NCI-H128 (cell line): ENCODE data around the gene TAF7.
"Not testable (repeated sequence)": the region's sequence is repeated elsewhere in the genome, so short reads cannot be mapped to it uniquely, and the experiment has no call there.

ENCODE experiments used
- DNase-seq: peaks from one replicate; lab custom pipeline; 2025; ENCODE audit not compliant: unreplicated experiment; lab: John Stamatoyannopoulos, UW

The TAF7 gene

DNA sequence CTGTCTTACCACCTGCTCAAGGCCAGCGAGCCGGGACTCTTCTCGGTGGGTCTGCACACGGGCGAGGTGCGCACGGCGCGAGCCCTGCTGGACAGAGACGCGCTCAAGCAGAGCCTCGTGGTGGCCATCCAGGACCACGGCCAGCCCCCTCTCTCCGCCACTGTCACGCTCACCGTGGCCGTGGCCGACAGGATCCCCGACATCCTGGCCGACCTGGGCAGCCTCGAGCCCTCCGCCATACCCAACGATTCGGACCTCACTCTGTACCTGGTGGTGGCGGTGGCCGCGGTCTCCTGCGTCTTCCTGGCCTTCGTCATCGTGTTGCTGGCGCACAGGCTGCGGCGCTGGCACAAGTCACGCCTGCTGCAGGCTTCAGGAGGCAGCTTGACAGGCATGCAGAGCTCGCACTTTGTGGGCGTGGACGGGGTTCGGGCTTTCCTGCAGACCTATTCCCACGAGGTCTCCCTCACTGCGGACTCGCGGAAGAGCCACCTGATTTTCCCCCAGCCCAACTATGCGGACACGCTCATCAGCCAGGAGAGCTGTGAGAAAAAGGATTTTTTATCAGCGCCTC, 20.3 kb upstream of the TAF7 start:
- not testable (repeated sequence) for DNase-seq

DNA sequence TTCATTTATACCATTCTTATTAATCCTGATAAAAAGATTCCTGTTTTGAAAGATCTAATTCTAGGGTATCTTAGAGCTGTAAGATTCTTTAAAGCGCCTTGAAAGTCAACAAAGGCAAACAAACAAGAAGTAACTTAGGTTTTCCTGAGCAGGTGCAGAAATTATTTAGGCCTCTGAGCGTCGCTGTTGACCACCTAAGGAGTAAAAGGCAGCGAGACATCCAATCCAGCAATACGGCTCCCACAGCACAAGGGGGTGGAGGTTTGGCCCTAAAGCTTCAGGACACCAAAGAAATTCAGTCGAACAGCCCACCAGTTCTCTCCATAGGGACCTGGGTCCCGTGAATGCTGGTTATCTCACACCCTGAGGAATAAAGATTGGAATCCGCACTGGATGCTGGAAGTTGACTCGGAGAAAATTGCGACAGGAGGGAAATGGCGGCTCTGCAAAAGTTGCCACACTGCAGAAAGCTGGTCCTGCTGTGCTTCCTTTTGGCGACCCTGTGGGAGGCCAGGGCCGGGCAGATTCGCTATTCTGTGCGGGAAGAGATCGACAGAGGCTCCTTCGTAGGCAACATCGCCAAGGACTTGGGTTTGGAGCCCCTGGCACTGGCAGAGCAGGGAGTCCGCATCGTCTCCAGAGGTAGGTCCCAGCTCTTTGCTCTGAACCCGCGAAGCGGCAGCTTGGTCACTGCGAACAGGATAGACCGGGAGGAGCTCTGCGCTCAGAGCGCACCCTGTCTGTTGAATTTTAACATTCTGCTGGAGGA, 18.1 kb upstream of the TAF7 start, which contains the start of gene PCDHGA2:
Gene PCDHGA2, plus strand, starts transcription at position 223 of the 769 bp plus-strand sequence.
- DNase-seq, result no peak

DNA sequence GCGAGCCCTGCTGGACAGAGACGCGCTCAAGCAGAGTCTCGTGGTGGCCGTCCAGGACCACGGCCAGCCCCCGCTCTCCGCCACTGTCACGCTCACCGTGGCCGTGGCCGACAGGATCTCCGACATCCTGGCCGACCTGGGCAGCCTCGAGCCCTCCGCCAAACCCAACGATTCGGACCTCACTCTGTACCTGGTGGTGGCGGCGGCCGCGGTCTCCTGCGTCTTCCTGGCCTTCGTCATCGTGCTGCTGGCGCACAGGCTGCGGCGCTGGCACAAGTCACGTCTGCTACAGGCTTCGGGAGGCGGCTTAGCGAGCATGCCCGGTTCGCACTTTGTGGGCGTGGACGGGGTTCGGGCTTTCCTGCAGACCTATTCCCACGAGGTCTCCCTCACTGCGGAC, 12.0 kb upstream of the TAF7 start:
- not testable (repeated sequence) for DNase-seq

DNA sequence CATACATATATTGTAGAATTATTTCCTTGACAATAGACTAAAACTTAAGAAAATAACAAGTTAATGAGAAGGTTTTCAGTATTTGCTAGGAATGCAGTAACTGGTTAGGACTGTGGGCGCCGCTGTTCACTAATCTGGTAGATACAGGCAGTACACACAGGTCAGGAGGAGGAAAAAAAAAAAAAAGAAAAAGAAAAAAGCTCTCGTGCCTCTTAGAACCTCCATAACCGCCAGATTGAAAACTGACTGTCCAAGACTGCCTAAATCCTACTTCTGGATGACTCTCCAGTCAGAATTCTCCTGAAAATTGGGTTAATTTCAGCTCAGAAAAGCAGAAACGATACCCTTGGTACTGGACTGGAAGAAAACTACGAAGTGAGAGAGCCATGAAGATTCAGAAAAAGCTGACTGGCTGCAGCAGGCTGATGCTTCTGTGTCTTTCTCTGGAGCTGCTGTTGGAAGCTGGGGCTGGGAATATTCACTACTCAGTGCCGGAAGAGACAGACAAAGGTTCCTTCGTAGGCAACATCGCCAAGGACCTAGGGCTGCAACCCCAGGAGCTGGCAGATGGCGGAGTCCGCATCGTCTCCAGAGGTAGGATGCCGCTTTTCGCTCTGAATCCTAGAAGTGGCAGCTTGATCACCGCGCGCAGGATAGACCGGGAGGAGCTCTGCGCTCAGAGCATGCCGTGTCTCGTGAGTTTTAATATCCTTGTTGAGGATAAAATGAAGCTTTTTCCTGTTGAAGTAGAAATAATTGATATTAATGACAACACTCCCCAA, 9.9 kb upstream of the TAF7 start, which contains the start of gene PCDHGA1:
Gene PCDHGA1, plus strand, starts transcription at position 216 of the 782 bp plus-strand sequence.
- DNase-seq, result no peak

DNA sequence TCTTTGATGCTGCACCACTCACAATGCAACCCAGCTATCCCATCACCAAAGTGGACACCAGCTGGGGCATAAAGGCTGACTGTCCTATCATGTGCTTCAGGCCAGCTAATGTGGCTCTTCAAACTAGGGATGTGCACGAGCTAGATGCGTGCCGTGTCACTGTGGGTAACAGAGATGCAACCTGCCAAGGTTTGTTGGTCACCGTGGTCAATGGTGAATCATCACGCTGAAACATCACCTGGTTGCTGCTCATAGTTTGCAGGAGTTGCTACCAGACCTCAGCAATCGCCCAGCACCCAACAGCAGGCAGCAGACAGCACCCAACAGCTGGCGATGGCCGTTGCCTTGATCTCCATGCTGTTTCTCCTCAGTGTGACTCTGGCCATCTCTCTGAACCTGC, 7.6 kb upstream of the TAF7 start:
- no peak for DNase-seq

DNA sequence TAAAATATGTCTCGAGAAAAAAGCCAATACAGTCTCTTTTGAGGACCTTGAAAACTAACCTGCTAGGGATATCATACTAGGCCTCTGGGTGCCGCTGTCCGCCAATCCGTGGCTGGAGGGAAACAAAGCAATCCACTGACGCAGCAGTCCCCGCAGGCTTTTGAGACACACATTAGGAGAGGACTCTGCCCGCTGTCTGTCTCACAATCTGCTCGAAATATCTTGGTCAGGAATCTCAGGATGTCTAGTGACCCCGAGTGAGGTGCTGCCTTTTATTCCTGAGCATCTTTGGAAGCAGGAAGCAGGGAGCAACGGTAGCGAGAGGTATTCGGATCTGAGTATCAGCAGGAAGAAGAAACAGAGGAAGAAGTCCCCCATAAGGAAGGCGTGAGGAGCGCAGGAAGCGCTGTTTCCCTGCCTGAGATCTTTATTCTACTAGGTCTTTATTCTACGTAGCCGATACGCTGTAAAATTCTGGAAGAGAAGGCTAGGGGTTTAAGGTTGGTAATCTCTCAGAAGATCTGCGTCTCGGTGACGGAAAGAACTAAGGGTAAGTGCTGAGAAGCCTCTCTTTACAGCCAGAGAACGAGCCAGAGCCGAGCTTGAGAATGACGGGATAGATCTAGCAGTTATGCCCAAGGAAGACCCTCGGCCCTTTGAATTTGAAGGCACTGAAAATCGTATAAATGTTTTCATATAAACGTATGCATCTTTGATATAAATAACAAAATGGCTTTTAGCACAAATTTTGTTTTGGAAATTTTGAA, 5.7 kb upstream of the TAF7 start:
- DNase-seq, result no peak

DNA sequence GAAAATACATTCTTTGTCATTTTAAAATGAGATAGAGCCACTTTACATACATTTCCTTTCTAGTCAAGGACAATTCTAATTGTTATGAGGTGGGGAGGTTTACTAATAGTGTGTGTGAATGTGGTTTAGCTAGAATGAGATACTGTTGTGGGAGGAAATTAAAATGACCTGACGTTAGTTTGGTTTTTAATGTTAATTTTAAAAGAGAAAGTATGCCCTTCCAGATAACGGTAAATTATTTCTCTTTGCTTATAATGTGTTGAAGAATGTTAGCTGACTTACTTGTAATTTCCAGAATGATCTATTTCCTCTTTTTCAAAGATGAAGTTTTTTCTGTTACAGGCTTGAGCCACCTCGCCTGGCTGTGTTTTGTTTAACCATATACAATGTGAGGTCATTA, 1.7 kb upstream of the TAF7 start:
- DNase-seq, result no peak

DNA sequence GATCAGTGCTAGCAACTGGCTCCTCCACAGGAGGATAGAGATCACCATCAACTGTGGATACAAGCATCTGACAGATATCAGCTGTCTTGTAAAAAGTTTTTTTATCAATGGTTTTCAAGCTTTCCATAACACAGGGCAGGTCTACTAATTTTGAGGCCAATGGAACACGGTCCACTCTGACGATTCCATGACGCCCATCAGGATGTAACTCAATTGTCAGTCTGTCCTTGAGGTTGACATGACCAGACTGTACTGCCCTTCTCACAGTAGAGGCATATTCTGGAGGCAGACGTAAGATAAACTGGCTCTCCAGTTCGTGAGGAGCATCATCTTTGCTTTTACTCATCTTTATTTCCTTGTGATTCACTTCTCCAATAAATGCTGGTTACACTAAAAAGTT, 885 bp downstream of the TAF7 start:
- DNase-seq, result no peak

DNA sequence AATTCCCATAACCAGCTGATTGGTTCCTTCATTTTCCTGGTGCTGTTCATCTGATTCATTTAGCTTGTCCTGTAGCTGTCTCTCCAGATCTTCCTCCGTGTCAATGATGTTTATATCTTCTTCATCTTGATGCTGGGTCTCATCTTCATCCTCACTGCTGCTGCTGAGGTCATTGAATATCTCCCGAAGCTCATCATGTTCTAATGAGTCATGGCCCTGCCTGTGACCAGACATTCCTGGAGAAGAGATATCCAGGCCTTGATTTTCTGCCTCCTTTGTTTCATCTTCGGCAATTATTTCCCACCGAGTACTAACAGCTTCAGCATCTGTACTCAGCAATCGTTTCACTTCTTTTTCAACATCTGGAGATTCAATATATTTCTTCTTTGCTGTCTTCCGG, 1.4 kb downstream of the TAF7 start:
- DNase-seq, result no peak

DNA sequence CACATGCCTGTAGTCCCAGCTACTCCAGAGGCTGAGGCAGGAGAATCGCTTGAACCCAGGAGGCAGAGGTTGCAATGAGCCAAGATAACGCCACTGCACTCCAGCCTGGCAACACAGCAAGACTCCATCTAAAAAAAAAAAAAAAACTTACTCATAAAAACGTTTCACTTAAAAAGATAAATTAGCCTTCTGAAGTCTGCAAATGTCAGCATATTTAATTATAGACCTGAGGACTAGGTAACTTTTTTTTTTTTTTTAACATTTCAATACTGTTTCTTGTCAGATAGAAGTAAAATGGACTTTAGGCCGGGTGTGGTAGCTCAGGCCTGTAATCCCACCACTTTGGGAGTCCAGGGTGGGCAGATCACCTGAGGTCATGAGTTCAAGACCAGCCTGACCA, 3.6 kb downstream of the TAF7 start:
- DNase-seq, result not testable (repeated sequence)

DNA sequence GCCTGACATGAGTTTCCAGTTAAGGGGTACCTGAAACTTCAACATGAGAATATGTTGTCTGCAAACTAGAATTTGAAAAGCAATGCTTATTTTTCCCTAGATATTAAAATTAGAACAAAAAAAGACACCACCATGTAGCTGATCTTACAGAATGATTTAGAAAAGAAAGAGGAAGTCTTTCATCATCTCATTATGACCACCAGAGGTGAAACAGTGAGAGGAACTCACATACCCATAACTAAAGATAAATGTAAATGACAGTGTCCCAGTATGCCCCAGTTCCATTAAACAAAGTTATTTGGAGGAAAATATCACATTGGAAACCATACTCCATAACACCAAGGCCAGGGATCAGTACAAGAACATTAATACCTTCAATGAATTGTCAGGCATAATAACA, 6.9 kb downstream of the TAF7 start:
- DNase-seq, result no peak

DNA sequence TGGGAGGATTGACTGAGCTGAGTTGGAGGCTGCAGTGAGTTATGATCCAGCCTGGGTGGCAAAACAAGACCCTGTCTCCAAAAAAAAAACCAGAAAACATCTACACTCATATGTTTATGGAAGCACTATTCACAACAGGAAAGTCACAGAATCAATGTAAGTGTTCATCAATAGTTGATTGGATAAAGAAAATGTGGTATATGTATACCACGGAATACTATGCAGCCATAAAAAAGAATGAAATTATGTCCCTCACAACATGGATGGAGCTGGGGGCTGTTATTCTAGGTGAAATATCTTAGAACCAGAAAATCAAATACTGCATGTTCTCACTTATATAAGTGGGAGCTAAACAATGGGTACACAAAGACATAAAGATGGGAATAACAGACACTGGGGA, 14.0 kb downstream of the TAF7 start:
- no peak for DNase-seq

DNA sequence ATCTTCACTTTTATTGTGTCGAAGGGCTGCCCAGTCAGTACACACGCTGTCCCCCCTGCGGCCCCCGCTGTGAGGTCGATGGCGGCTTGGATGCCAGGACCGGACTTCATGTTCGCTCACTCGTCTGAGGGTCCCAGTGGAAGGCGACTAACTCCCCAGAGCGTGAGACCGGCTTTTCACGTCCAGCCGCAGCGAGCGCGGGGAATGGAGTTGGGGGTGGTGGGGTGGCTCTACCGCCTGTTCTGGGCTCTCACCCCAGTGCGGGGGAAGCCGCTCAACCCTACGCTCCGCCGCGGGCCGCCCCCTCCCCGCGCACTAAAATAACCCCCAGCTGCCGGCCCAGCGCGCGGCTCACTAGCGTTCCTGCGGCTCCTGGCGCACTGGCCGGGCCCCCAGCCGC, 16.8 kb downstream of the TAF7 start, which contains the start of gene SLC25A2:
Gene SLC25A2, minus strand, starts transcription at position 294 of the 400 bp plus-strand sequence. Its CDS starts 184 bp downstream, at position 110.
- DNase-seq, result no peak

DNA sequence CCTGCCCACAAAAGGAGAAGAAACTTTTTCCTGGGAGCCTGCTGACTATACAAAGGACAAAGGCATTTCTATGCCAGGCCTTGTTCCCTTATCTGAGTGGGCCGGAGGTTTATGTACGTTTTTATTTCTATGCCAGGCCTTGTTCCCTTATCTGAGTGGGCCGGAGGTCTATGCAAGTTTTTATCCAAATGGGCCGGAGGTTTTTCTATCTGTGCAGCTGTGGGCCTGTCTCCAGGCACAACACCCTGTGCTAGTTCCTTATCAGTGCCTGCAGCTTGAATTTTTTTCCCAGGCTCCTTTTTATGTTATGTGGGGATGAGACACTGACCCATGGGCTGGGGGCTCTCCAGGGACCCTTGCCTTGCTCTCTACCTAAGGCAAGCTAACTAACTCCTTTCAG, 22.2 kb downstream of the TAF7 start:
- no peak for DNase-seq

DNA sequence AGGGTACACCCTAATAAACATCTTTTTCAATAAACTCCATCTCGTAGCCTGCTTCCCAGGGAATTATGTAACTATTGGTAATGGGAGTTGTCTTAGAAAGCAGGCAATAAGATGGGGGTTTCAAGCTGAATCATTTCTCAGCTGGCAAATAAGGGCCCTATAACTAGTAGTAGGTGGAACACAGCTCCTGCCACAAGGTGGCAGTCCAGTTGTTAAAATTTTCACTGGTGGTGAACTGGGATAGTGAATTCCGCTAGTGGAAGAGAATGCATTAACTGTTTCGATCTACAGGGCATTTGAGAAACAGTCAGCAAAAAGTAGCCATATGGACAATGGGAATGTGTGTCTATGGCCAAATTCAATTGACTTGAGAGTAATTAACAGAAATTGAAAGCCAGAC, 47.7 kb downstream of the TAF7 start:
- no peak for DNase-seq

DNA sequence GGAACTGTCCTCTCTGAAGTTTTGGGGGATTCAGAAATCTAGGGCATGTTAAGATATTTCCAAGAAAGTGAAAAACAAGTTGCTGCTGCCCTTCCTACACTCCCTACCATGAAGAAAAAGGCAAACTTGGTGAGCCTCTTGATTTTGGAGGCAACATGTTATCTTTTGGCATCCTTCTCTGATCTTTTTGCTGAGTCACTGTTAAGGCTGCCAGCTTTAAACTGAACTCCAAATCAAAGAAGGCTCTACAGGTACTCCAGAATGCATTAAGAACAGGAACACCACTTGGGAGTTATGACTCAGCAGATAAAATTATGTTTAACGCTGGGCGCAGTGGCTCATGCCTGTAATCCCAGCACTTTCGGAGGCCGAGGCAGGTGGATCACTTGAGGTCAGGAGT, 51.4 kb downstream of the TAF7 start:
- no peak for DNase-seq
